Upper lobe of left lung (tissue), 4 donors: ENCODE measurements around the gene NCK2.

Experiments
- EP300 ChIP-seq, 4 donors: sonication (generic); formaldehyde crosslinking; IDR thresholded peaks; one replicate each; pipeline ENCODE4 v1.5.1; 2017; ENCODE audit warnings: antibody characterized with exemption in 4 of 4, control low read depth in 2 of 4
- TF ChIP-seq, protein P1 (sequence below), 6 experiments: fragments of 450-650 bp in 4 of 6; fragments of 200-600 bp in 2 of 6; sonication (generic) in 2 of 6; IDR thresholded peaks; one replicate each; pipeline ENCODE4 v1.5.1; 2016 to 2019; ENCODE audit warnings: antibody characterized with exemption in 6 of 6

DNA sequence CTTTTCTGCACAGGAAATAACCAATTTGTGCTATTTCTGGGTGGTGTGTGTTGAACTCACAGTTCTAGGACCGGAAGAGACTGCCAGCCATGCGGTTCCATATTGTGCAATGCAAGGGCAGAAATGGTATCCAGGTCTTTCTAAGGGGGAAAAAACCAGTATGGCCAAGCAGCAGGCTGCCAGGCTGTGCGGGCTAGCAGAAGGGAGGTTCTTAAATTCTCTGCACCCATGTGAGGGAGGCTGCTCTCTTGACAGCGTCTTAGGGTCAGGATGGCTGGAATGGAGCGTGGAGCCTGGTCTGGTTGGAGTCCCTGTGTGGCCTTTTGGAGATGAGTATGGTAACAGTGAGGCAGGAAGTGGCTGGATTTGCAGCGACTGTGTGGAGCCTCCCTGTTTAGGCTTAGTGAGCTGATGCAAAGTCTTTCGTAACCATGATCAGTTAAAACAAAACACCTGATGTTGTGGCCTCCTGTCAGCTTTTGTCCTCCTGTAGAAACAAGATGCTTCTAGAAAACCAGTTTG lies 52.6 kb downstream of the NCK2 start:
- TF ChIP-seq, protein P1, sequence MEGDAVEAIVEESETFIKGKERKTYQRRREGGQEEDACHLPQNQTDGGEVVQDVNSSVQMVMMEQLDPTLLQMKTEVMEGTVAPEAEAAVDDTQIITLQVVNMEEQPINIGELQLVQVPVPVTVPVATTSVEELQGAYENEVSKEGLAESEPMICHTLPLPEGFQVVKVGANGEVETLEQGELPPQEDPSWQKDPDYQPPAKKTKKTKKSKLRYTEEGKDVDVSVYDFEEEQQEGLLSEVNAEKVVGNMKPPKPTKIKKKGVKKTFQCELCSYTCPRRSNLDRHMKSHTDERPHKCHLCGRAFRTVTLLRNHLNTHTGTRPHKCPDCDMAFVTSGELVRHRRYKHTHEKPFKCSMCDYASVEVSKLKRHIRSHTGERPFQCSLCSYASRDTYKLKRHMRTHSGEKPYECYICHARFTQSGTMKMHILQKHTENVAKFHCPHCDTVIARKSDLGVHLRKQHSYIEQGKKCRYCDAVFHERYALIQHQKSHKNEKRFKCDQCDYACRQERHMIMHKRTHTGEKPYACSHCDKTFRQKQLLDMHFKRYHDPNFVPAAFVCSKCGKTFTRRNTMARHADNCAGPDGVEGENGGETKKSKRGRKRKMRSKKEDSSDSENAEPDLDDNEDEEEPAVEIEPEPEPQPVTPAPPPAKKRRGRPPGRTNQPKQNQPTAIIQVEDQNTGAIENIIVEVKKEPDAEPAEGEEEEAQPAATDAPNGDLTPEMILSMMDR (IDR thresholded peaks at IDR 0.05) = no peak
- TF ChIP-seq EP300 (IDR thresholded peaks at IDR 0.05) = no peak
